RWPE2 (cell line): Measurements from ENCODE around the gene SERTAD1.

Experiments used
- ATAC-seq: fragments of 200-7000 bp; cut with Tn5 transposase; 3 replicates; pipeline ENCODE4 v1.9.1; 2021; ENCODE audit warnings: low read depth
- DNase-seq: peaks from one replicate; pipeline ENCODE4 v3.0.0-alpha.2; 2020; ENCODE audit warnings: low spot score
- H3K27ac ChIP-seq: fragments of 450-650 bp; 2 replicates; pipeline ENCODE4 v1.5.1; 2017; ENCODE audit warnings: mild to moderate bottlenecking; ENCODE audit not compliant: poor library complexity, severe bottlenecking
- H3K27me3 ChIP-seq: fragments of 250-450 bp; sonication (Bioruptor Pico); 2 replicates; pipeline ENCODE4 v1.5.1; 2021; ENCODE audit warnings: mild to moderate bottlenecking, moderate library complexity; ENCODE audit not compliant: insufficient read depth, poor library complexity, severe bottlenecking
- H3K36me3 ChIP-seq: fragments of 250-450 bp; sonication (Bioruptor Pico); 2 replicates; pipeline ENCODE4 v1.5.1; 2020; ENCODE audit warnings: low read depth, mild to moderate bottlenecking, moderate library complexity
- H3K4me1 ChIP-seq: fragments of 250-450 bp; sonication (Bioruptor Pico); 2 replicates; pipeline ENCODE4 v1.5.1; 2021; ENCODE audit warnings: mild to moderate bottlenecking, moderate library complexity; ENCODE audit not compliant: insufficient read depth, poor library complexity, severe bottlenecking
- H3K4me3 ChIP-seq: fragments of 250-450 bp; sonication (Bioruptor Pico); 2 replicates; pipeline ENCODE4 v1.5.1; 2021; ENCODE audit warnings: mild to moderate bottlenecking, moderate library complexity; ENCODE audit not compliant: severe bottlenecking
- H3K9me3 ChIP-seq: fragments of 250-450 bp; sonication (Bioruptor Pico); 2 replicates; pipeline ENCODE4 v1.5.1; 2021; ENCODE audit warnings: mild to moderate bottlenecking, moderate library complexity; ENCODE audit not compliant: severe bottlenecking
- CTCF ChIP-seq: fragments of 450-650 bp; IDR thresholded peaks from one replicate; pipeline ENCODE4 v1.5.1; 2017; ENCODE audit warnings: mild to moderate bottlenecking, moderate library complexity; ENCODE audit not compliant: poor library complexity, severe bottlenecking

The SERTAD1 gene

DNA sequence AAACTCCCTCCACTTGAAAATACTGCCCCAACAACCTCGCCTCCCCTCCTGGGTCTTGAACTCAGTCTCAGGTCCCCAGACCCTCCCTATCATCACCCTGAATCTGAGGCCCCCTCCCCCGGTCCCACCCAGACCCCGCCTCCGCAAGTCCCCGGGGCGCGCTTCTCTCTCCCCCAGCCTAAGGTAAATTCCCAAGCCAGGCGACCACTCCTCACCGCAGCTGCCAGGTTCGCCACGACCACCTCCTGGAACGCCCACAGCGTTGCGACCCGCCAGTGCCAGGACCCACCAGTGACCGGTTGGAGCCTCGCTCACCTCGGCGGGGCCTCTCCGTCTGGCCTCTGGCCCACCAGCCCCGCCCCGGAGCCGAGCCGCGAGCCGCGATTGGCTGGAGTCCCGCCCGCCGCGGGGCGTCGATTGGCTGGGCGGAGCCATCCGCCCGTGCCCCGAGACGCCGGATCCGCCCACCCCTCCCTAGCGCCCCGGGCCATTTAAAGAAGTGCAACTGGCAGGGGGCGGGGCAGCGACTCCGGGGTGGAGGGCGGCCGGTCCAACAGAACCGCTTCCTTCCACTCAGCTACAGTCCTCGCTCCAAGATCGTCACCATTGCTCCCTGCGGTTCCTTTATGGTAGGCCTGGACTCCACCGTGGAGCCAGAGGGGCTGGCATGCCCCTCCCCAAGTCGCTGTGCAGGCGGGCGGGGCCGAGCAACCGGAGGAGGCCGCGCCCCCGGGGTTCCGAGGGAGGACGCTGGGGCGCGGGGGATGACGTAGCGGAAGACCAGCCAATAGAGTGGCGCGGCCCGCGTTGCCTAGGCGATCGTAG, 18.4 kb upstream of the SERTAD1 start, which contains the start of gene SERTAD3:
SERTAD3 (minus strand) TSS at position 336 of the 825 bp plus-strand sequence. CDS start 2,255 bp downstream, outside the sequence.
- Histone ChIP-seq H3K36me3 (peaks cover 26% of the 10 kb centered on the region), H3K4me1 (peaks cover 16% of the 10 kb centered on the region), H3K27me3 (no peaks in the 10 kb centered on the region), H3K4me3 (peak within 1 kb of the TSS; percentile 56), H3K9me3 (no peaks in the 10 kb centered on the region), H3K27ac (peak within 1 kb of the TSS; percentile 90)
- DNase-seq (peak; percentile 97), ATAC-seq (peak; percentile 76)
- no peak for TF ChIP-seq CTCF

DNA sequence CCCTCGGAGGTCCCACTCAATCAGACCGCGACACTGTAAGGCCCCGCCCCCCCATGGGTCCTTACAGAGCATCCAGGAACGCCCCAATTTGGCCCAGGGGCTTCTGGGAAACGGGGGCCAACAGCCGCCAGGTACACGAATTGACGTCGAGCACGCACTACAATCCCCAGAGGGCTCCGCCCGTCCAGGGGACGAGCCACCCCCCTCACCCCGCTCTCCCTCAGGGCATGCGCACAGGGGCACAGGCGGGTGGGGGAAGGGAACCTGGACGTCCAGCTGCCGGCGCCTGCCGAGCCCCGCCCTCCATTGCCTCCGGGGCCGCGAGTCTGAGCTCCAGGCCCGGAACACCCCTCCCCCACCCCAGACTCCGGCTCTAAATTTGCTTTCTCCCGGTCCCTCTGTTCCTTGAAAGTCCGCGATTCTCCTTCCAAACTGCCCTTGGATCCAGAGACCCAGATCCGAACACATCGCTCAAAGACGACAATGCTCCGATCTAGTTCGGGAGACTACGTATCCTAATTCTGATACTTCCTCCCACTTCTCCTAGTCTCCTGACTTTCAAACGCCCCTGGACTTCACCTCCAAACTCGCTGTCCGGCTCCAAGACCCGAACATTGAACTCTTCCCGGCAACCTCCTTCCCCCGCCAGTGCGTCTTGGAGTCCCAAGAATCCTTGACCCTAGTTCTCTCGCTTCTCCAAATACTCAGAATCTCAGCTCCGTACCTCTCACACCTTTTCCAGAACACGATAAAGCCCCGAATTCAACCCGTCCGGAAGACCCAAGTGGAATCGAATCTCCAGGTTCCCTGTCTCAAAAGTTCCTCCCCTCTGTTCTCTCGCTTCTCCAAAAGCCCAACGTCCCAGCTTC, 17.6 kb upstream of the SERTAD1 start:
- H3K4me3 ChIP-seq, result peak overlapping the region; percentile 56
- peak overlapping the region; percentile 90 for H3K27ac ChIP-seq
- no peaks in the 10 kb centered on the region for H3K27me3 ChIP-seq
- peaks cover 16% of the 10 kb centered on the region for H3K4me1 ChIP-seq
- TF ChIP-seq CTCF, result no peak
- peak; percentile 100 for DNase-seq
- H3K36me3 ChIP-seq, result peaks cover 26% of the 10 kb centered on the region
- H3K9me3 ChIP-seq, result no peaks in the 10 kb centered on the region
- peak; percentile 74 for ATAC-seq

DNA sequence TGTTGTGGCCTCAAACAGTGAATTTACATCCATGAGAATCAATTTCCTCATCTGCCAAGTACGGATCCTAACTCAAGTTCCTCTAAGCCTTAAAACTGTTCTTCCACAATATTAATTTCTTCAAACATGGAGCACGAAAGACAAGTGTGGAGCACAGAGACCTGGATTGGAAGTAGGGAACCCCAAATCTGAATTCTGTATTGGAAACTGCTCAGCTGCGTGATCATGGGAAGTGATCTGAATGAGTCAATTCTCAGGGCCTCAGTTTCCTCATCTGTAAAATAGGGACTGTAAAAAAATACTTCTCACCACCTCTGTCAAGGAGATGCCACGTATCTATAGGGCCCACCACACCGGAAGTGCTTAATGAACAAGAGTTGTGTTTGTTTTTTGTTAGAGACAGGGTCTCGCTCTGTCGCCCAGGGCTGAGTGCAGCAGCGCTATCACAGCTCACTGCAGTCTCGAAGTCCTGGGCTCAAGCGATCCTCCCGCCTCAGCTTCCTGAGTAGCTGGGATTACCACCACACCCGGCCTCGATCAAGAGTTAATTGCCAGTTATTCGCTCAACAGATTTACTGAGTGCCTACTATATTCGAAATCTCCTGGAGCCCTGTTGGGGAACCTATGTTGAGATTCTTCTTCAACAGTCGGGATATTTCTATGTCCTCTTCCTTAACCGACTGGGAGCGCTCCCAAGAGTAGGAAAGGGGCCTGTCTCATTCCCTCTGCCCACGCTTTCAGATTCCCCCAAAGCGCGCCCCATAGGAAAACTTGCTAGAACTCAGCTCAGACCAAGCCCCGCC, 16.7 kb upstream of the SERTAD1 start:
- DNase-seq (no peak), ATAC-seq (no peak)
- Histone ChIP-seq H3K4me1 (peaks cover 16% of the 10 kb centered on the region), H3K9me3 (no peaks in the 10 kb centered on the region), H3K27ac (peak overlapping the region; percentile 90), H3K27me3 (no peaks in the 10 kb centered on the region), H3K36me3 (peaks cover 26% of the 10 kb centered on the region), H3K4me3 (peak overlapping the region; percentile 56)
- TF ChIP-seq CTCF, result no peak

- ATAC-seq (no peak), DNase-seq (no peak)
- Histone ChIP-seq H3K4me1 (peaks cover 16% of the 10 kb centered on the region), H3K4me3 (no peak overlapping the region), H3K36me3 (peaks cover 26% of the 10 kb centered on the region), H3K27ac (no peak overlapping the region), H3K9me3 (no peaks in the 10 kb centered on the region), H3K27me3 (no peaks in the 10 kb centered on the region)
- no peak for TF ChIP-seq CTCF
Observed at GRCh38 chr19:40441719-40442253, 16.0 kb upstream of the SERTAD1 start.
